ENCODE results near the gene NTM. TPM values are rescaled to one million over a fixed set of nuclear protein-coding genes. Genes with fewer than 3 reads are reported as not detected.

NTM gene
- total RNA-seq, 1 experiment from 2014 or later = 9.9 TPM

- no peak overlapping the region for H2AFZ ChIP-seq (ENCODE audit: low read length)
- H3K18ac ChIP-seq (ENCODE audit: insufficient read length, low read depth, low read length) = no peak overlapping the region
- no peak overlapping the region for H3K56ac ChIP-seq (ENCODE audit: insufficient read length, low read depth, low read length)
- no peak overlapping the region for H4K8ac ChIP-seq (replicated peaks; ENCODE audit: insufficient read length, low read depth, low read length)
- Mint-ChIP-seq H3K4me1 (peaks cover 0 to 8% of the 10 kb centered on the region in 2 experiments; a peak in 2 of 4 replicates), H3K27me3 (ENCODE audit: low read depth) (peaks cover 6% of the 10 kb centered on the region), H3K4me3 (no peak overlapping the region), H3K27ac (no peak overlapping the region), H3K9me3 (peaks cover 11 to 18% of the 10 kb centered on the region in 2 experiments), H3K36me3 (ENCODE audit: insufficient read depth in 1 of 3, low read depth in 3 of 3) (peaks cover 3 to 13% (median 4%) of the 10 kb centered on the region in 3 experiments; a peak in 6 of 7 replicates)
- no peak overlapping the region for H4K91ac ChIP-seq (ENCODE audit: insufficient read length, low read depth, low read length)
- no peaks in the 10 kb centered on the region for H3K79me1 ChIP-seq (ENCODE audit: insufficient read depth, low read depth, low read length, poor library complexity, severe bottlenecking)
- H3K23ac ChIP-seq (ENCODE audit: insufficient read length, low read depth, low read length) = no peak overlapping the region
- no peak overlapping the region for H2BK5ac ChIP-seq (ENCODE audit: insufficient read length, low read length)
- H2BK15ac ChIP-seq (ENCODE audit: low read depth, low read length) = no peak overlapping the region
- H3K27ac ChIP-seq (ENCODE audit: insufficient read length, low read depth, low read length) = no peak overlapping the region
- no peak overlapping the region for H4K5ac ChIP-seq (ENCODE audit: insufficient read length, low read depth, low read length)
- no peaks in the 10 kb centered on the region for H4K20me1 ChIP-seq (ENCODE audit: control insufficient read depth, insufficient read depth, insufficient read length)
- no peaks in the 10 kb centered on the region for H3K79me2 ChIP-seq (ENCODE audit: insufficient read depth, low read length)
- no peak overlapping the region for H2BK120ac ChIP-seq (ENCODE audit: low read depth, low read length, poor library complexity, severe bottlenecking)
- H3K27me3 ChIP-seq (ENCODE audit: insufficient read depth, low read length) = no peaks in the 10 kb centered on the region
- no peak for DNase-seq
- no CpG with 5 or more reads among the region's 1 CpG for WGBS (ENCODE audit: extremely low coverage, insufficient read length, low lambda C conversion rate)
- H3K4ac ChIP-seq (ENCODE audit: low read depth, low read length) = no peak overlapping the region
- no peak overlapping the region for H2BK12ac ChIP-seq (ENCODE audit: insufficient read length, low read depth, low read length)
- H3K14ac ChIP-seq (ENCODE audit: insufficient read depth, low read length) = no peak overlapping the region
- no peak overlapping the region for H3T11ph ChIP-seq (ENCODE audit: low read length)
- no peaks in the 10 kb centered on the region for H3K9me3 ChIP-seq (ENCODE audit: control insufficient read depth, low read depth, low read length)
- no peaks in the 10 kb centered on the region for H3K23me2 ChIP-seq (ENCODE audit: insufficient read length, low read depth, low read length, poor library complexity, severe bottlenecking)
- no peak overlapping the region for H2BK20ac ChIP-seq (ENCODE audit: low read depth, low read length, poor library complexity, severe bottlenecking)
- H3K9ac ChIP-seq (ENCODE audit: extremely low read depth, insufficient read length, low read length) = no peak overlapping the region
- no peaks in the 10 kb centered on the region for H3K4me1 ChIP-seq (ENCODE audit: insufficient read depth, low read length)
- no peak for TF ChIP-seq CTCF (conservative IDR thresholded peaks at IDR 0.05)
- H2AK5ac ChIP-seq (ENCODE audit: insufficient read length, low read length) = no peak overlapping the region
- H3K4me2 ChIP-seq (ENCODE audit: insufficient read depth, insufficient read length, low read length) = no peak overlapping the region
Observed at GRCh38 chr11:131703311-131703710, 332.9 kb downstream of the NTM start.
